NCI-H82 treated with DMSO at 0.1 percent for 48 hours (cell line): ENCODE data around the gene KCNA1.
A peak's percentile ranks its signal among the peaks of the same experiment; 100 is the strongest.
"Not testable (repeated sequence)": the region's sequence is repeated elsewhere in the genome, so short reads cannot be mapped to it uniquely, and the experiment has no call there.

Source experiments
- DNase-seq: peaks from one replicate; lab custom pipeline; 2025; ENCODE audit not compliant: unreplicated experiment; lab: John Stamatoyannopoulos, UW

KCNA1 gene

DNA sequence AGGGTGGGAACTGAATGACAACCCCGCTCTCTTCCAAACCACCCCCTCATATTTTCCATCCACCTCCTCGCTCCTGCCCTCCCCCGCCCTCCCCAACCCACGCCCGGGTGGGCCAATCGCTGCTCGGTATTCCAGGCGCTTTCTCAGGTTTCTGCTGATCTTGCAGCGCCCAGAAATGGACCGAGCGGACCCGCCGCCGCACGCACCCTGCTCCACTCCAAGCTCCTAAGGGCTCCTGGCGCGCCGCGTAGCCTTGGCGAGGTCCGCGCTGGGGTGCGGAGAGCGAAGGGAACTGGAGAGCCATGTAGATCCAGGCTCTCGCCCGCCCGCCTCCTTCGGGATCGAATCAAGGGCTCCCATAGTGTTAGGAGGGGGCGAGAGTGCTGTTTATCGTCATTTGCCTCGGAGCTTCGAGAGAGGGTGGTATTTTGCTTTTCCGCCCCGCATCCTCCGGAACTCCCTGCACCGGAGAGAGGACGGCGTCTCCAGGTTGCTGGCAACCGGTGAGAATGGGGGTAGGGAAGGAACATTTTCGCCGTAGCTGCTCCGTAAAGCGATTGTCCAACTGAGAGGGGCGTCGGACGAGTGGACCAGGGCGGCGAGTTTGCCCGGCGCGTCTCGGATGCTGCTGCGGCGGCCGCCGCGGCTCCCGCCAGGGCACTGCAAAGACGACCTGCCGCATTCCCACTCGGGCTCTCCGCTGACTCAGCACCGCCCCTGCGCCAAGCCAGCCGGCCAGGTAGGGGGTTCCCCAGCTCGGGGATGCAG lies at the start of gene KCNA1:
KCNA1 (plus strand) TSS at position 172 of the 768 bp plus-strand sequence. CDS start 1,474 bp downstream, outside the sequence.
- no peak for DNase-seq

DNA sequence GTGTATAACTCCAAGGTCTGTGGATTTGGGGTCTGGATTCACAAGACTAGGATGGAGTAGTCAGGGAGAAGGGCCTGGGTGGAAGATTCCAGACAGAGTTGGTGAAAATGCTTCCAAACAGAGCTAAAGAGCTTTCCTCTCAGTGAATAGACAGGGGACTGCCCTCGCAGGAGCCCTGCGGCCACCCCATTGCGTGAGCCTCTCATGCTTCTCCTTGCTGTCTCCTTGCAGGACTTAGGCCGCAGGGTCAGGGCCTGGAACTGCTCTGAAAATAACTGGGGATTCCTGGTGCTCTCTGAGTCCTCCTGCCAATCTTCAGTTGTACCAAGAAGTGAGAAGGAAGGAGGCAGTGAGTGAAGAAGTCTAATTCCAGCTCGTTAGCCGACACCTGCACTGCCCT lies 49.0 kb upstream of the KCNA1 start:
- no peak for DNase-seq

DNA sequence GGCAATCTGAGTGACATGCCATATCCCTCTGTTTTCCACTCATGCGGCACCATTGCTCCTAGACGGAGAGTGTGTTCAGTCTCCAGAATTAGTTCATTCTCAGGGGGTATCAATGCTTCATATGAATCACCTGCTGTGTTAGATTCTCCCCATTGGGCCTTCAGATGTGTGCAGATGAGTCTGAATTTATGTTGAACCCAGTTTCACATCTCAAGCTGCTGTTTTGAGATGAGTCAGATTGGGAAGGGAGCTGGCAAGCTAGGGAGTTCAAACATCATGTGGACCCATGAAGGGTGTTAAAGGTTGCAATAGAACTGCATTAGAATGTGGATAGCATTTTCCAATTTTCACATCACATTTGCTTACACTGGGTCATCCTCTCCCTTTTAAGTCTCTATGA lies 46.9 kb upstream of the KCNA1 start:
- DNase-seq, result no peak

DNA sequence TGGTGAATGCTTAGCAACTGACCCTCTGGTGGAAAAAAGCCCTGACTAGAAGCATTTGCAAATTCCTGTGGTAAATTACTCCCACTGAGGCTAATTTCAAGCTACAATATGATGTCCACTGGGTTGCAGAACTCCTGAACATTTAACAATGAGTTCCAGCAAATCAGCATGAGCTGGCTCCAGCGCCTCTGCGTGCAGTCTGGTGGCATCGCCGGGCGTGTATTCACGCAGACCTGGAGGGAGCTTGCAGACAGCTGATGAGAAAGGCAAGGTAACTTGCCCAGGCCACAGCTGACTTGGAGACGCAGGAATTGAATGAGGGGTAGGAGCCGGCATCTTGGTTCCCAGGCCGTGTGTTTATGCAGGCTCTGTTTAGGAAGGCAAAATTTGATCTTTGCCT lies 45.1 kb upstream of the KCNA1 start:
- DNase-seq, result no peak

DNA sequence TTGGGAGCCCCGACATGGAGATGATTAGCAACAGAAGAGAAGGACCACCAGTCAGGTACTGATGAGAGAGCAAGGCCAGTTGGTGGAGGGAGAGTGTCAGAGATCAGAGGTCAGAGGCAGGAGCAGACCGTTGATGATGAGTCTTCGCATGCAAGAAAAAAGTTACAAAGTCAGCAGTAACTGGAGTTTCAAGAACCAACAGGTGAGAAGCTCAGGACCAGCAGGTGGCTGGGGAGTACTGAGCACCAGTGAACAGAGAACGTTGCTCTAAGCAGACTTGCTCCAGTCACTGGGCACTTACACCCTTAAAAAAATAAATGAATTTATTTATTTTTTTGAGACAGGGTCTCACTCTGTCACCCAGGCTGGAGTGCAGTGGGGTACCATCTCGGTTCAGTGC lies 44.5 kb upstream of the KCNA1 start:
- DNase-seq, result no peak

DNA sequence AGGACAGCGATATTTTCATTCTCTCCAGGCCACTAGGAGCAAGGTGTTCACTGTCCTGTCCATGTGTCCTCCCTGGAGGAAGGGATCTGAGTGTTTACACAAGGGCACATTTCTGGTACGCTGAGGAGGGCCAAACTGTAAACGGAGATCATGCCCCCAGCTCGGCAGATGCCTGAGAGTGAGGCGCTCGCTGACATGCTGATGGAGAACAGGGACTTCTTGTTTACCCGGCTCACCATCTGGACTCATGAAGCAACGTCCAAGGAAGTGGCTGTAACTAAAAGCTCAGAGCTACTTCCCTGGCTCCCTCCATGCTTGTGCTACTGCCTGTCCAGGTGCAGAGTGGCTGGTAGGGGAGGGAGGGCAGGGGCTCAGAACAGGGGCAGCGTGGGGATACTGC lies 43.4 kb upstream of the KCNA1 start:
- DNase-seq, result no peak

DNA sequence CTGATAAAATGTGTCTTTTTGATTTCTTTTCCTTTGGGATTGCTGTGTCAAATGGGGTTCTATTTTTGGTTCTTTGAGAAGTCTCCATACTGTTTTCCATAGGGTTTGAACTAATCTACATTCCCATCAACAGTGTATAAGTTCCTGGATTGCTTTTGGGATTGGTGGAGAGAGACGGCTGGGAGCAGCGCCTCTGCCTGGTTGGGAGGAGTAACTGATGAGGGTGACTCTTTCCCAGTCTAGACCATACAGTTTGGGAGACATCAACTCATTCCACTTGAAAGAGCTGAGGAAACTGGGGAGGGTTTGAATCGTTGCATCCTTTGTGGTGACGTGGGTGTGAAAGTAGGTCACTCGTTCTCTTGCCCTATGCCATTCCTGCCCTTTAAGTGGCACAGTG lies 42.3 kb upstream of the KCNA1 start:
- DNase-seq, result no peak

DNA sequence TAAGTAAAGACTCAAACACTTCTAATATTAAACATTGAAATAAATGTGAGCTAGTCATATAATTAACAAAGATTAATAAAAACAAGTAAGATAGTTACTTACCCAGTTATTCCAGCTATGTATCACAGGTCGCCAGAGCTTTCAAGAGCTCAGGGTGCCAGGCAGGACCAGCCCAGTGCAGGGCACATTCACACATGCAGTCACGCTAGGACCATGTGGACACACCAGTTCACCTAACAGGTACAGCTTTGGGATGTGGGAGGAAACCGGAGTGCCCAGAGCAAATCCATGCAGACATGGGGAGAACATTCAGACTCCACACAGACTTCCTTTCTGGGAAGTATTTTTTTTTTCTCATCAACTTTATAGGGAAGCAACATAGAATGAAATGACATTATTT lies 39.3 kb upstream of the KCNA1 start:
- no peak for DNase-seq

DNA sequence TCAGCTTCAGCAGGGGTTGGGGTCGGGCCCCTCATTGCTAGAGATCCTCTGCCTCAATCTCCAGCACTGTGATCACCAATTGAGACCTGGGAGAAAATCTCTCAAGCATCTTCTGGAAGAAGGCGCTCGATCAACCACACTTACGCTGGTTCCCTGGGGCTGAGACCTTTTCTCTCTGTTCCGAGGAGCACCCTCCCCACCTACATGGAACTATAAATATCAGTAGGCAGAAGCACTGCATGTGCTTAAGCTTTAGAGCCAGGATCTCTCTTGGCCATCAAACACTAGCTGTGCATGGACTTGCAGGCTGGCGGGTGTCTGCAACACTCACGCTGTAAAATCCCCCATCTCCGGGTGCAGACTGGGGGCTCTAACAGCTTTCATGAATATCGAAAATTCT lies 38.2 kb upstream of the KCNA1 start:
- no peak for DNase-seq

DNA sequence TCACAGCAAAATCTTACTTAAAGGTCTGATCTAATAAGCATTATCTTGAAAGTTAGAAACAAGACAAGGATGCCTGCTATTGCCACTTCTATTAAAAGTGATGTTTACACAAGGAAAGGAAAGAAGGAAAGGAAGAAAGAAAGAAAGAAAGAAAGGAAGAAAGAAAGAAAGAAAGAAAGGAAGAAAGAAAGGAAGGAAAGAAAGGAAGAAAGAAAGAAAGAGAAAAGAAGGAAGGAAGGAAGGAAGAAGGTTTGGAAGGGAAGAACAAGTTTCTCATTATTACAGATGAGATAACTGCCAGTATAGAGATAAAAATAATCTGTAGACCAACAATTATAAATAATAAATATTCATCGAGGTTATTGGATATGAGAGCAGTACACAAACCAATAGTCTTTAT lies 35.8 kb upstream of the KCNA1 start:
- DNase-seq, result no peak

DNA sequence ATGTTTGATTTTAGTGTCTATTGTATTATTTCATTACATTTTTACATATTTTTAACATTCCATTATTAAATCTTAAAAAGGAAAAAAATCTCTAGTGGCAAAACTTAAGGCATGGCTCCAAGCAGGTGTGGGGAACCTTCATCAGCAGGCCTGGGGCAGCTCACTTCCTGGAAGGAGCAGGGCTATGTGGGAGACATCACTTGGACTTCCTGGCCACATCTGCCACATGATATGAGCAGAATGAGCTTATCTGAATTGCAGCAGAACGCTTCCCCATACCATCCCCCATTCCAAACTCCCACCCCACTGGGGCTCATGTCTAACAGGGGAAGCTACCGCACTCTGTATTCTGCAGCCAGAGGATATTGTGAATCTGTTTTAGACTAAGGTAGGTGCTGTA lies 35.0 kb upstream of the KCNA1 start:
- no peak for DNase-seq

DNA sequence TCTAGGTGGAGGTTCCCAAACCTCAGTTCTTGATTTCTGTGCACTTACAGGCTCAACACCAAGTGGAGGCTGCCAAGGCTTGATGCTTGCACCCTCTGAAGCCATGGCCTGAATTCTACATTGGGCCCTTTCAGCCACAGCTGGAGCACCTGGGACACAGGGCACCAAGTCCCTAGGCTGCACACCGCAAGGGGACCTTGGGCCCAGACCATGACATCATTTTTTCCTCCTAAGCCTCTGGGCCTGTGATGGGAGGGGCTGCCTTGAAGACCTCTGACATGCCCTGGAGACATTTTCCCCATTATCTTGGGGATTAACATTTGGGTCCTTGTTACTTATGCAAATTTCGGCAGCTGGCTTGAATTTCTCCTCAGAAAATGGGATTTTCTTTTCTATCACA lies 30.2 kb upstream of the KCNA1 start:
- DNase-seq, result not testable (repeated sequence)

DNA sequence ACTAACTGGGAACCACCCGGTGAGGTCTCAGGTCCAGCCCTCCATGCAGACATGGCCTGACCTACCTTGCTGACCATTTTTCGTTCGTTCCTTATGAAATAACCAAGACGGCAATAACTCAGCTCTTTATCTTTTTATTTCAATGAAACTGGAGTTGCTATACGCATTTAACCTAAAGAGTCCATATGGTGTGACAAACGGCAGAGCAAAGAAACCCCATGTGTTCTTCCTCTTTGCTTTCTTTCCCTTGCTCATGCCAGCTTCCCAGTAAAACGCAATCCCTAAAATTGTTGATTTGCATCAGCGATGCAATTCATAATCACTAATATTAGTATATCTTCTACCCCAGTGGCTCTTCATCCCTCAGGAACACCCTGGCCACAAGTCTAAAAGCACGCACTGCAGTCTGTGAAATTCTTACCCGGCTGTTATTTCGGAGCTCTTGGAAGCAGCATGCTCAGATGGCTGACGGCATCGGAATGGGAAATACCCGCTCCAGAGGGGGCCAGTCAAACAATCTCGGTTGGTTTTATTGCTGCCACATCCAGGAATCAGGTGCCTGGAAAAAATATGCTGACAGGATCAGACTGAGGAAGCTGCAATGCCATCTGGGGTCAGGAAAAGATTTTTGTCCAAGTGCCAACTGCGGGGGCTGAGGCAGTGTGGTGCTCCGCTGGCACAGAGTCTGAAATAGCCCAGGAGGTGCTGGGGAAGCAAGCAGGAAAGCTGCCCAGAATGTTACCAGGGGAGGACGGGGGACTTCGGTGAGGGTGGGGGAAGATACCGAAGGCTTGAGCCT lies 28.2 kb upstream of the KCNA1 start:
- DNase-seq, result no peak

DNA sequence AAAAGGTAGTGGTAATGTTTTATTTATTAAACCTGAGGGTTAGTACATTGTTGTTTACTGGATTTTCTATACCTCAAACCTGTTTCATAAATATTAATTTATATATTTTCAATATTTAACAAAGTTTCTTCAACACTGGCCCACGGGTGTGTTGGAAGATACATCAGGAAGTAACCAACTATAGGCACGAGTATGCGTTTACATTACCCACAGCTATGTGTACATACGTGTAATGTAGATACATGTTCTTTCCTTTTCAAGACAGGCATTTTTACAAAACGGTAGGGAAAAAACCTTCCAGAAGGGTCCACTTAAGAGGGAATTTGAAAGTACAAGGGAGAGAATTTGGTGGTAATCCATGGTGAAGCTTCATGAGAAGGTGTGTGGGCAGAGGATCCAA lies 17.8 kb upstream of the KCNA1 start:
- no peak for DNase-seq

DNA sequence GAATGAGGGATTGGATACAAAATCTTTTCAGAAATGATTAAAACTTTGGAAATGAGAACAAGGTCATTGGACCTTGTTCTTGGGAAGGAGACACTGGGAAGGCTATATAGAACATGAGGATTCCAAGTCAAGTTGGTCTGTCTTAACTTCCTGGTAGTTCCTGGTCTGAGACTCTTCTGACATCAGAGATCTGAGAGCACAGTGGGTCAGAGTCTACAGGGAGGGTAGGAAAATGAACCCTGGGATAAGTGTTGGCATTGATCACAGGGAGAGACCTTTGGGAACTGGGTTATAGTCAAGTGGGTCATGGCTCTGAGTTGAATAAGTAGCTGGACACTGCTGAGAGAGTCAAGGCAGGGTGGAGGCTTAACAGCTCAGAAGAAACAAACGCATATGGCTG lies 17.3 kb upstream of the KCNA1 start:
- no peak for DNase-seq

DNA sequence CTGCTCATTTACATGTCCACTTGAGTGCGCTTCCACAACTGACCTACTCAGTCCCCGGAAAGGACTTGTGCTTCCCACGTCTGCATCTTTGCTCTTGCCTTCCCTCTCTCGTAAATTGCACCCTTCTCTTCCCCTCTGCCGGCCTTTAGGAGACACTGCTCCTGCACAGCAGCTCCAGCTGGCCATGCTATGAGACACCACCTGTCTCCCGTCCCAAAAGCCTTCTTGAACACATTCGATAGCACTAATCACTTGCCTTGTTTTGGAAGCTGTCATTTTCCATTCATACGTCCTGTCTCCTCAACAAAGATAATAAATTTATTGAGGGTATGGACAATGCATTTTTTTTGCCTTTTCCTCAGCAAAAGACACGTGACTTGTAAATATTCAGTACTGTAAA lies 15.7 kb upstream of the KCNA1 start:
- DNase-seq, result no peak

DNA sequence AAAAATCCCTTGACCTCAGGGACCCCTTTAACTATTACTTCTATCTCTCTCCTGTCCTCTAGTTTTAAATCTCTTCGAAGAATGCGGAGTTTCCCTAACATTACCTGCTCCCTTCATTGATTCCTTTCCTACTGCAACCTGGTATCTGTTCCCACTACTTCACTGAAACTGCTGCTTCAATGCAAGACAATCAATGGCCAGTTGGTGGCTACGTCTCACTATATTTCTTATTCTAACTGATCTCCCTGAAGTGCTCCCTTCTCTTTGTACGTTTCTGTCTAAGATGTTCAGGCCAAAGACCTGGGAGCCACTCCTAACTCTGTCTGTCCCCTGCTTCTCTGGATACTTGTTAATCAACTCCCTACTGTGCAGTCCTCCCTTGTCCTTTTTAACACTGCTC lies 10.3 kb upstream of the KCNA1 start:
- DNase-seq, result no peak

DNA sequence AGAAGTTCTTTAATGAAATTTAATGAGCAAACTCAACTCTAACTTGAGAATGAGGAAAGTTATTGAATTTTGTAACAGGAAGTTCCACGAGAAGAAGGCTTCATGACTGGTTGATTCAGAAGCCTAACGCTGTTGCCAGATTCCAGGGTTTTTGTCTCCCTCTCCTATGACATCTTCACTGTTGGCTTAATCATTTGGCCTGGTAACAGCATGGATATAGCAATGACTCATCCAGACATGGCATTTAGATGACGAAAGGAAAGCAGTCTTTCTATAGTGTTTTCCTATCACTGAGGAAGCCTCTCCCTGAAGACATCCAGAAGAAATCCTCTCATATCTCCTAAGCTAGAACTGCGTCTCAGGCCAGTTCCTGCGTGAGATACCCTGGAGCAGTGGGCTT lies 9.4 kb upstream of the KCNA1 start:
- DNase-seq, result no peak

DNA sequence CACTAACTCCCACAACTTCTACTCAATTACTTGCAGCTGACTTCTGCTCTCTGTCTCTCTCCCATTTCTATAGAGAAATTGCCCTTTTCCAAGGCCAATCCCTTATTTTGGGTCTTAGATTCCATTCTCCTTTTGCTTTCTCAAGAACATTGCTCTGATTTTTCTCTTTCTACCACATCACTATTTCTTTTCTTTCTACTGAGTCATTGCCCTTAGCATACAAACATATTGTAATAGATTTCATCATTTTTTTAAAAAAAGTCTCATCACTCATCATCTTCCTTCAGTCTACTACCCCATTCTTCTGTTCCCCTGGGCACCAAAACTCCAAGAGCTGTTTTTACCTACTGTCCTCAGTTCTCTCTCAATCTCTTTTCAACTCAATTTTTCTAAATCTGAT lies 4.4 kb upstream of the KCNA1 start:
- DNase-seq, result no peak

DNA sequence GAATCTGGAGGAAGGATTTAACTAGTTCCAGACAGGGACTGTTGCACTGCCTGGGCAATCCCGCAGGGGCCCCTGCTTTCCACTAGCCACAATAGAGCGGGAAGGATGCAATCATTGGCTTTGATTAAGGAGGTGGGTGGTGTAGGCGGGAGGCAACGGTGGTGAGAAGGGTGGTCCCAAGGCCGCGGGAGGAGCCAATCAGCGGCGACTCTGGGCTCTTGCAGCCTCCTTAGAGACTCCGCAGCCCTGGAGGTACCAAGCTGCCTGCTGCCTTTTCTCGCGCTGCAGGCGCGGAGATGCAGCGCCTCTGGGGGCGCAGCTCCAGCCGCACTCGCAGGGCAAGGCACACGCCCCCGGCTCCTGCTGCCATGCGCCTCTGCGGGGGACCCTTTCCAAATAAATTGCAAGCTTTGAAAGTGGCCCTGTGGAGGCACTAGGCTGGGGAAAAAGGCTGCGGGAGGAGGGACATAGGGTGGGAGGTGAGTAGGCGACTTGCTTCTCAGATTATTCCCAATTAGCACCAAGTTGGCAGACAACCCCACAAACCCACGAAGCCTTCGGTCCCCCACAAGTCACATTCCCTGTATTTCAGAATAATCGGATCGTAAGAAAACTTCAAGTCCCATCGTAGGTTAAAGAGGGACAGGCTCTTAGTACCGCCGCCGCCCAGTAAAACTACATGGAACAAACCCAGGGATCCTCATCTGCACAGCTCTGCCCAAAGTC lies 858 bp upstream of the KCNA1 start:
- DNase-seq, result peak; percentile 41

DNA sequence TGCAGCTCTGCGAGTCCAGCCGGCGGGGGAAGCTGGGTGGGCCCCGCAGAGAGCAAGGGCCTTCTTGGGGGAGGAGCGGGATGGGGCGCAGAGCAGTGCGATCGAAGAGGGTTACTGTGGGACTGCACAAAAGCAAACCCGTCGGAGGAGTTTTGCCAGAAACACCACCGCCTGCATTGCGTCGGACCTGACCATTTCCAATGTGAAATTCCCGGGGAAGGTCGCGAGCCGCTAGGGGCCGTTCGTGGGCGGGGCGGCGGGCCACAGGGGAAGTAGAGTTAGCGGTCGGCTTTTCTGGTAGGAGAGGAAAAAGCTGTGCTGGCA lies 333 bp upstream of the KCNA1 start:
- no peak for DNase-seq
